Measurements from ENCODE around the gene EYA2.
"Not testable (repeated sequence)": the region's sequence is repeated elsewhere in the genome, so short reads cannot be mapped to it uniquely, and the experiment has no call there.

Gene EYA2

GRCh38 chr20:46895906-46896242 is 1.2 kb downstream of the EYA2 start:
- no peak for DNase-seq

GRCh38 chr20:46897328-46897880 is 2.8 kb downstream of the EYA2 start:
- DNase-seq, result no peak

GRCh38 chr20:46898423-46898822 is 3.8 kb downstream of the EYA2 start:
- no peak for DNase-seq

- DNase-seq, result no peak
These were observed 5.0 kb downstream of the EYA2 start for GRCh38 chr20:46899621-46900020.

- DNase-seq, result no peak
These were observed 5.4 kb downstream of the EYA2 start for GRCh38 chr20:46900086-46900485.

- DNase-seq, result no peak
These were observed 6.2 kb downstream of the EYA2 start for GRCh38 chr20:46900826-46901225.

- DNase-seq, result no peak
These were observed 7.0 kb downstream of the EYA2 start for GRCh38 chr20:46901638-46902037.

GRCh38 chr20:46903256-46903655 is 8.6 kb downstream of the EYA2 start:
- no peak for DNase-seq

- no peak for DNase-seq
These were observed 9.3 kb downstream of the EYA2 start for GRCh38 chr20:46903937-46904336.

GRCh38 chr20:46905364-46906125 is 10.9 kb downstream of the EYA2 start:
- no peak for DNase-seq

- DNase-seq, result no peak
These were observed 18.8 kb downstream of the EYA2 start for GRCh38 chr20:46913329-46914044.

- DNase-seq, result no peak
These were observed 20.2 kb downstream of the EYA2 start for GRCh38 chr20:46914789-46915379.

- no peak for DNase-seq
These were observed 21.1 kb downstream of the EYA2 start for GRCh38 chr20:46915575-46916257.

GRCh38 chr20:46916258-46916603 is 21.6 kb downstream of the EYA2 start:
- DNase-seq, result no peak

- no peak for DNase-seq
These were observed 22.5 kb downstream of the EYA2 start for GRCh38 chr20:46917155-46917554.

- DNase-seq, result no peak
These were observed 25.5 kb downstream of the EYA2 start for GRCh38 chr20:46920114-46920513.

- not testable (repeated sequence) for DNase-seq
These were observed 28.2 kb downstream of the EYA2 start for GRCh38 chr20:46922841-46923240.

- DNase-seq, result no peak
These were observed 28.9 kb downstream of the EYA2 start for GRCh38 chr20:46923550-46923949.

GRCh38 chr20:46928580-46929132 is 34.0 kb downstream of the EYA2 start:
- no peak for DNase-seq

GRCh38 chr20:46929902-46930301 is 35.3 kb downstream of the EYA2 start:
- DNase-seq, result no peak

GRCh38 chr20:46930640-46931339 is 36.1 kb downstream of the EYA2 start:
- no peak for DNase-seq

- no peak for DNase-seq
These were observed 37.1 kb downstream of the EYA2 start for GRCh38 chr20:46931699-46932098.
